ENCODE results near the gene NDC80.

DNA sequence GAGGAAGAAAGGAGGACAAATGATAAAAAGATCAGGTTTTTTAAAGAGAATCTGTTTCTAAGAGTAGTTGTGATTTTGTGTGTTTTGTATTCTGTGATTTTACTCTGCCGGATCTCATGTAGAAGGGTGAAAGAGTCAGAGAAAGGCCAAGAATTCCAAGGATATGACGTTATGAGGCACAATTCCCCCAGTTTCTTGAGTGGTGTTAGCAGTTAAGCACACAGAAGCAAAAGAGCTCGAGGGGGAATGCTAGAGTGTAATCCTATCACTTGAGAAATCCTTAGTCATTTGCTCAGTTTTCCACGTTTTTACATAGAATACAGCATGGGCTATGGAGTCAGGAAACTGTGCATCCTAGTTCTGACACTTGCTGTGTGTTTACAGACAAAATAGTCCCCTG, 34.9 kb upstream of the NDC80 start:
- no peak for TF ChIP-seq POLR2A (IDR thresholded peaks at IDR 0.05)
- TF ChIP-seq, protein P1, sequence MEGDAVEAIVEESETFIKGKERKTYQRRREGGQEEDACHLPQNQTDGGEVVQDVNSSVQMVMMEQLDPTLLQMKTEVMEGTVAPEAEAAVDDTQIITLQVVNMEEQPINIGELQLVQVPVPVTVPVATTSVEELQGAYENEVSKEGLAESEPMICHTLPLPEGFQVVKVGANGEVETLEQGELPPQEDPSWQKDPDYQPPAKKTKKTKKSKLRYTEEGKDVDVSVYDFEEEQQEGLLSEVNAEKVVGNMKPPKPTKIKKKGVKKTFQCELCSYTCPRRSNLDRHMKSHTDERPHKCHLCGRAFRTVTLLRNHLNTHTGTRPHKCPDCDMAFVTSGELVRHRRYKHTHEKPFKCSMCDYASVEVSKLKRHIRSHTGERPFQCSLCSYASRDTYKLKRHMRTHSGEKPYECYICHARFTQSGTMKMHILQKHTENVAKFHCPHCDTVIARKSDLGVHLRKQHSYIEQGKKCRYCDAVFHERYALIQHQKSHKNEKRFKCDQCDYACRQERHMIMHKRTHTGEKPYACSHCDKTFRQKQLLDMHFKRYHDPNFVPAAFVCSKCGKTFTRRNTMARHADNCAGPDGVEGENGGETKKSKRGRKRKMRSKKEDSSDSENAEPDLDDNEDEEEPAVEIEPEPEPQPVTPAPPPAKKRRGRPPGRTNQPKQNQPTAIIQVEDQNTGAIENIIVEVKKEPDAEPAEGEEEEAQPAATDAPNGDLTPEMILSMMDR (IDR thresholded peaks at IDR 0.05) = no peak

All from testis (tissue), 2 donors.